ENCODE data around the gene PHF21A. TPM values are rescaled to one million over a fixed set of nuclear protein-coding genes. Genes with fewer than 3 reads are reported as not detected.
"Not testable (repeated sequence)": the region's sequence is repeated elsewhere in the genome, so short reads cannot be mapped to it uniquely, and the experiment has no call there.

PHF21A gene
- polyA plus RNA-seq, 3 donors, result 46.6 to 58.0 (median 56.1) TPM

GRCh38 chr11:45922425-45923082, 198.7 kb downstream of the PHF21A start, which contains the start of gene LARGE2:
Gene LARGE2, plus strand, starts transcription at chr11:45922656. Its CDS starts 227 bp downstream, at chr11:45922883.
- peak; percentile 46 for DNase-seq

GRCh38 chr11:45921561-45922424, 199.5 kb downstream of the PHF21A start:
- DNase-seq, result peak; percentile 61

DNA sequence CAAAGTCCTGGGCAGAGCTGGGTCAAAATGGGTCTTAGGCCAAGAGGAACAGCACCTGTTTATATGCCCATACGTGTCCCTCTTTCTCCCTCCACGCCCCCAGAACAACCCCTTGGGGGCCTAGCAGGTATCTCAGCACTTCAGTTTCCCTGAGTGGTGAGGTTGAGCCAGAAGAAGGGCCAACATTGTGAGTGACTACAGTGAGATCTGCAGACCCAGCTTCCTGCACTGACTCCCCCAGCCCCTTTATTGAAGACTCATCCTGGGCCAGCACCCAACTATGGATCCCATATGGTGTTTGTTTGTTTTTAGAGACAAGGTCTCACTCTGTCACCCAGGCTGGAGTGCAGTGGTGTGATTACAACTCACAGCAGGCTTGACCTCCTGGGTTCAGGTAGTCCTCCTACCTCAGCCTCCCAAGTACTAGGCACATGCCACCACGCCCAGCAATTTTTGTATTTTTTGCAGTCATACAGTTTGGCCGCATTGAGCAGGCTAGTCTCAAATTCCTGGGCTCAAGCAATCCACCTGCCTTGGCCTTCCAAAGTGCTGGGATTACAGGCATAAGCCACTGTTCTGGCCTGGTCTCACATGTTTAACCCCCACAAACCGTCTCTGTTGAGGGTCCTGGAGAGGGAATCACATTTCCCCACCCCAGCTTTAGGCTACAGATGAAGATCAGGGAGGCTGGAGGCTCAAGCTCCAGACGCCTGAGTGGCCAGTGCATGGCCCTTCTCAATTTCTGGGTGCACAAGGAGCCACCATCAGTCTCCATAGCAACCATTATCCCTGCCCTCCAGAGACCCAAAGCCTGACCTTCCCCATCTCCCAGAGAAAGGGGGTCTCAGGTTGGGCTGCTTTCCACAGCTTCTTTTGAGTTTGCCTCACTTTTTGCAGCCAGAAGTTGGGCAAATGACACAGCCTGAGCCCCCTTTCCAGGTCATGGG, 200.4 kb downstream of the PHF21A start:
- DNase-seq, result no peak

GRCh38 chr11:45919806-45920530, 201.3 kb downstream of the PHF21A start:
- DNase-seq, result no peak

DNA sequence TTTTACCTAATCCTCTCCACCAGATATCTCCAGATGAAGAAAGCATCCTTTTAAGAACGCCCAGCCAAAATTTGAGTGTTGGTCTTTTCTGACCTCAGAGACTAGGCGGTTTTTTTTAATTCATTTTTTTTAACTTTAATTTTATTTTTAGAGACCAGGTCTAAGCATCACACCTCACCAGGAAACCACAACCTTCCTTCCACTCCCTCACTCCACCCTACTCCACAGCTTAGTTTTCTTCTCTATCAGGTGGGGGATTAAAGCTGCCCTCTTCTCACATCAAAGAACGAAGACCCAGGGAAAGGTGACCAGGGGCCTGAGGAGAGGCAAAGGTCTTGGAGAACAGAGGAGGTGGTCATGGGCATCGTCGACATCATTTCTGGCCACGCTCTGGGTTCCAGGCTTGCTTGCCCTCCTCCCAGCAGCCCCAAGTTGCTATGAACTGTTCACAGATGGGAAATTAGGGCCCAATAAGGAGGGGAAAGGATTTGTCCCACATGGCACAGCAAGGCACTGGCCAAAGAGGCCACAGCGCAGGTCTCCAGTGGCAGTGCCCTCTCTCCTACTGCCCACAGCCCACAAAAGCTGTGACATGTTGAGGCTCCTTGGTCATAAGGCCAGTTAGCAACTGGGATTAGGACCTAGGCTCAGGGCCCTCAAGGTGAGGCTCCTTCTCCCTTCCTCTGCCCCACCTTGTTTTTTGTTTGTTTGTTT, 202.1 kb downstream of the PHF21A start:
- no peak for DNase-seq

DNA sequence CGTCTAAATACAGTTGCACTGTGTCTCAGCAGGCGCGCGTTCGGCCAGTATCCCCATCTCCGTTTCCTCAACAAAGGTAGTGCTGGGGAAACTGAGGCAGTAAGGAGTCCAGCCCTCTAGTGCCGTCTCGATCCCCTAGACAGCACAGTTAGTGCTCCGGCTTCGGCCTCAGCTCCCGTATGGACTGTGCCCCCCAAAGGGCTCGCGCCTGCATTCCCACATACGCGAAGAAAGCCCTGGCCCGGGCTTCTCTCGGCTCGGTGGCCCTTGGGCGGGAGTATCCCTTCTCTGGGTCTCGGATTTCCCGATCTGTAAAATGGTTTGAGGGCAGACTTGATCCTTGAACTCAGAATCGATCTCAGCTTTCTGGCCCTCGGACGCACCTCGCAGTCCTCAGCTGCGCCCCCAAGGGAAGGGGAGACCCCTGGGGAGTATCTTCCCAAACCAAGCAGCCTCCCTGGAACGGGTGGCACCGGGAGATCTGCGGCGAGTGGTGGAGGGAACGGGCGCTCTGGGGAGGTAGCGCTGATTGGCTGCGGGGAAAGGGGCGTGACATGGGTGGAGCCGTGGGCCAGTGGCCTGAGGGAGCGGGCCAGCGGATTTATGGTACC, 202.8 kb downstream of the PHF21A start:
- DNase-seq, result peak; percentile 49

- DNase-seq, result peak; percentile 97
These were observed 203.5 kb downstream of the PHF21A start, which contains the start of gene PEX16 for GRCh38 chr11:45917623-45918330. Gene PEX16, minus strand, starts transcription at chr11:45917877. Its CDS starts 66 bp downstream, at chr11:45917811.

DNA sequence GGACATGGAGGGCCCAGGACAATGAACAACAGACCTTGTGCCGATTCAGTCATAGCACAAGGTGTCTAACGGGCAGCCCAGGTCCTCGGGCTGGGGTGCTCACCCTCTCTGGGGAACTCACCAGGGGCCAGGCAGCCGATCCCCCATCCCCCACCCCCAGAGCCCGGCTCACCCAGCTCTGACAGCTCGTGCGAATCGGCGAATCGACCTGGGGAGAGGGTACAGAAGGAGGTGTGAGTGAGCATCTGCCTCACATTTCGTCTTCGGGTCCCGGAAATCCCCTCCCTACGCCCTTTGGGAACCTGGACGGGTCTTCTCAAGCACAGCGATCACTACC, 204.0 kb downstream of the PHF21A start:
- DNase-seq, result no peak

GRCh38 chr11:45915446-45915845, 205.8 kb downstream of the PHF21A start:
- DNase-seq, result no peak

DNA sequence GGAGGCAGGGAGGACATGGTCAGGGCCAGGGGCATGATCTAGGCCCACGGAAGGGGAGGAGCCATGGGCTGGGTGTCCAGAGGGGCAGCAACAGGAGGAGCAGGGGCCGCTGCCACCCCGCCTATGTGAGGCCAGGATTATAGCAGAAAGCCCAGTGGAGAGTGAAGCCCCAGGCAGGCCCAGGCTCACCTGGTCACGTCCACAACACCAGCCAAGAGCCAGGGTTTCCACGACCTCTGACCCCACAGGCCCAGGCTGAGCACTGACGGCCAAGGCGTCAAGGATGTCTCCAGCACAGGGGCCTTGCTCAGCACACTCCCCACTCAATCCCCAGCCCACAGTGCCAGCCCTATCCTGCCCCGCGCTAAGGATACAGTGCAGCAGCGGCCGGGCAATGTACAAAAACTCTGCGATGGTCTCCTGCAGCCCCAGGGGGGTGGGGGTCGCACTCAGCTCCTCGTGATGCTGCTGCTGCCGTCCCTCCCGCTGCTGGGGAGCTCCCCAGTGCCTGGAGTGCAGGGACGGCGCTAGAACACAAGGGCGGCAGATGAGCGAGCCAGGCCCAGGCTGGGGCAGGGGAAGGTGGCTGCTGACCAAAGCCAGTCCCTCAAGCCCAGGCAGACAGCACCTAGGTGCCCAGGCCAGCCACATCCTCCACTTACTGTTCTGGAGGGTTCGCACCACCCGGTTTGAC, 207.2 kb downstream of the PHF21A start:
- no peak for DNase-seq

GRCh38 chr11:45913514-45913913, 207.7 kb downstream of the PHF21A start:
- no peak for DNase-seq

DNA sequence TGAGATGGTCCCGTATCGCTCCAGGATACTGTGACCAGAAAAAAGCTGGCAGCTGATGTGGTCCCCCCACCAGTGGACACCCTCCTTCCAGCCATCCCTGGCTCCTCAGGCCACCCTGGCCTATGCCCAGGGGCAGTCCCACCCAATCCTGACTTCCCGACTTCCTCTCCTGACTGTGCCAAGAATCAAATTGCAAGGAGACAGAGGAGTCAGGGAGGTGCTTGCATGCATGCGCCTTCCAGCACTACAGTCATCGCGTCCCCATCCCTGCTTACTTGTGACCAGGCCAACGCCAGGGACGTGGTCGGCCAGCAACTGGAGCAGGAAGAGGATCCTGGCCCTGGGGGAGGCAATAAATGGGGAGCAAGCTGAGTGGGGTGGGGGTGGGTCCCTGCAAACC, 210.6 kb downstream of the PHF21A start:
- DNase-seq, result no peak

GRCh38 chr11:45909594-45910475, 211.4 kb downstream of the PHF21A start:
- no peak for DNase-seq

- DNase-seq, result no peak
These were observed 213.3 kb downstream of the PHF21A start for GRCh38 chr11:45907911-45908370.

GRCh38 chr11:45906965-45907611, 214.2 kb downstream of the PHF21A start, which contains the start of gene FREY1:
Gene FREY1, minus strand, starts transcription at chr11:45907271. Its CDS starts 26 bp downstream, at chr11:45907245.
- DNase-seq, result no peak

DNA sequence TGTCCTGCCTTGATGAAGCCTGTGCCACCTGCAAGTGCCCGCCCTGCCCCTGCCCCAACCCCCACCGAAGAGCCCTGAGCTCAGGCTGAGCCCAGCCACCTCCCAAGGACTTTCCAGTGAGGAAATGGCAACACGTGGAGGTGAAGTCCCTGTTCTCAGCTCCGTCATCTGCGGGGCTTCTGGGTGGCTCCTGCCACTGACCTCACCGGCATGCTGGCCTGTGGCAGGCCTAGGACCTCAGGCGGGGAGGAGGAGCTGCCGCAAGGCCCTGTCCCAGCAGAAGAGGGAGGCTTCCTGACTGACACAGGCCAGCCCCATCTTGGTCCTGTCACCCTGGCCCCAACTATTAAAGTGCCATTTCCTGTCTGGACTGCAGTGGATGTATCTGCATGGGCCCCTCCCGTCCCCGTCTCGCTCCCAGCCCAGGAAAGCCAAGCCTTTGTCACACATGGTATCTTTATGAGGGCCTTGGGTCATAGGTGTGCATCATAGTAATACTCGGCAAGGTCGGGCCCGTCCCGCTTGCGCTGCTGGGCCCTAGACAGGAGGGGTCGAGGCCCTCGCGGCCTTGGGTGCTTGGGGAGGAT, 215.1 kb downstream of the PHF21A start:
- no peak for DNase-seq

DNA sequence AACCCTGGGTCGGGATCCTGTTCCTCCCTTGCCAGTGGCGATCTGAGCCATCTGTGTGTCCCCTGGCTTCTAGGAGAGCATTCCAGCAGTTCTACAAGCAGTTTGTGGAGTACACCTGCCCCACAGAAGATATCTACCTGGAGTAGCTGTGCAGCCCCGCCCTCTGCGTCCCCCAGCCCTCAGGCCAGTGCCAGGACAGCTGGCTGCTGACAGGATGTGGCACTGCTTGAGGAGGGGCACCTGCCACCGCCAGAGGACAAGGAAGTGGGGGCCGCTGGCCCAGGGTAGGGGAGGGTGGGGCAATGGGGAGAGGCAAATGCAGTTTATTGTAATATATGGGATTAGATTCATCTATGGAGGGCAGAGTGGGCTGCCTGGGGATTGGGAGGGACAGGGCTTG, 215.7 kb downstream of the PHF21A start:
- DNase-seq, result not testable (repeated sequence)
